GM12878 (cell line): ENCODE measurements around the gene TMEM41A. TPM values are rescaled to one million over a fixed set of nuclear protein-coding genes. Genes with fewer than 3 reads are reported as not detected.

Experiments
- ATAC-seq: fragments of 200-7000 bp; cut with Tn5 transposase; 3 replicates; pipeline ENCODE4 v1.9.1; 2020; ENCODE audit warnings: mild to moderate bottlenecking, moderate library complexity
- BruUV-seq: library from RNA; stranded (reverse); fragments of 400-500 nt; replicated peaks from 2 replicates; lab custom pipeline; 2021; lab: Mats Ljungman, UMichigan
- CTCF ChIA-PET: fragments of 300-600 bp; sonication (Branson Sonifier 250); formaldehyde crosslinking; extraction: SDS; loops from one replicate; lab custom pipeline; 2021; ENCODE audit warnings: inconsistent platforms; lab: Yijun Ruan, JAX
- POLR2A ChIA-PET: fragments of 350-600 bp; formaldehyde crosslinking; extraction: SDS; loops from one replicate; lab custom pipeline; 2021; ENCODE audit warnings: inconsistent platforms; lab: Charles Lee
- RAD21 ChIA-PET: fragments of 300-600 bp; sonication (Branson Sonifier 250); formaldehyde crosslinking; loops from one replicate; lab custom pipeline; 2023; ENCODE audit warnings: antibody characterized with exemption; ENCODE audit not compliant: unreplicated experiment; lab: Charles Lee
- SMC1A ChIA-PET: fragments of 300-600 bp; sonication (Branson Sonifier 250); formaldehyde crosslinking; loops from one replicate; lab custom pipeline; 2023; ENCODE audit not compliant: unreplicated experiment, uncharacterized antibody; lab: Charles Lee
- DNase-seq: peaks from one replicate; pipeline ENCODE4 v3.0.0-alpha.2; 2011; ENCODE audit warnings: low read depth, low spot score
- FAIRE-seq: peaks from 3 replicates; lab custom pipeline; 2011; peaks lifted over from hg19 to GRCh38; lab: Jason Lieb, UNC
- H2AFZ ChIP-seq: 2 replicates; pipeline ENCODE4 v1.6.0; 2011; ENCODE audit warnings: low read depth, low read length, control low read depth; ENCODE audit not compliant: control insufficient read depth
- H3K27ac ChIP-seq: 2 replicates; pipeline ENCODE4 v1.5.1; 2011; ENCODE audit warnings: control low read depth; ENCODE audit not compliant: control insufficient read depth, insufficient read depth
- H3K27me3 ChIP-seq, 2 experiments: replicated peaks in 1 of 2; 2 replicates each; pipeline versions ENCODE4 v1.6.0 to v1.6.1; 2011; ENCODE audit warnings: low read length in 1 of 2; ENCODE audit not compliant: control insufficient read depth in 2 of 2, insufficient read depth in 2 of 2
- H3K36me3 ChIP-seq, 2 experiments: 2 replicates each; pipeline ENCODE4 v1.5.1; 2011; ENCODE audit warnings: low read length in 1 of 2; ENCODE audit not compliant: control insufficient read depth in 2 of 2, insufficient read depth in 2 of 2
- H3K4me1 ChIP-seq: 2 replicates; pipeline ENCODE4 v1.6.1; 2011; ENCODE audit warnings: mild to moderate bottlenecking, low read length, moderate library complexity, mixed read lengths; ENCODE audit not compliant: control insufficient read depth, insufficient read depth
- H3K4me2 ChIP-seq: 2 replicates; pipeline ENCODE4 v1.6.0; 2011; ENCODE audit warnings: control low read depth; ENCODE audit not compliant: control insufficient read depth, insufficient read depth
- H3K4me3 ChIP-seq: fragments of 200-600 bp; sonication (generic); 2 replicates; pipeline ENCODE4 v1.5.1; 2016
- H3K79me2 ChIP-seq: 2 replicates; pipeline ENCODE4 v1.6.0; 2011; ENCODE audit warnings: low read length; ENCODE audit not compliant: control insufficient read depth, insufficient read depth
- H3K9ac ChIP-seq: 2 replicates; pipeline ENCODE4 v1.8.0; 2011; ENCODE audit warnings: low read length, control low read depth, mixed read lengths; ENCODE audit not compliant: control insufficient read depth, insufficient read depth
- H3K9me3 ChIP-seq: replicated peaks from 3 replicates; pipeline ENCODE4 v1.5.1; 2011; ENCODE audit warnings: mild to moderate bottlenecking, low read length; ENCODE audit not compliant: control insufficient read depth, insufficient read depth
- H4K20me1 ChIP-seq: 2 replicates; pipeline ENCODE4 v1.6.0; 2011; ENCODE audit not compliant: control insufficient read depth, insufficient read depth
- ATF2 ChIP-seq: IDR thresholded peaks from 2 replicates; pipeline ENCODE4 v1.6.1; 2012; ENCODE audit warnings: low read length, inconsistent platforms
- ATF7 ChIP-seq: fragments of 450-650 bp; IDR thresholded peaks from 2 replicates; pipeline ENCODE4 v1.6.1; 2016; ENCODE audit warnings: low read depth, mild to moderate bottlenecking
- BCL11A ChIP-seq: IDR thresholded peaks from 2 replicates; pipeline ENCODE4 v1.6.1; 2011; ENCODE audit warnings: low read depth, low read length
- BCLAF1 ChIP-seq: fragments of 450-650 bp; IDR thresholded peaks from 2 replicates; pipeline ENCODE4 v1.6.1; 2017; ENCODE audit warnings: antibody characterized with exemption, mild to moderate bottlenecking, moderate library complexity
- CEBPB ChIP-seq, 2 experiments: fragments of 150-350 bp in 1 of 2; IDR thresholded peaks; 2 replicates each; pipeline ENCODE4 v1.6.1; 2012 to 2014; ENCODE audit warnings: low read depth in 2 of 2, low read length in 2 of 2, borderline replicate concordance in 1 of 2, inconsistent platforms in 1 of 2
- E2F8 ChIP-seq: fragments of 450-650 bp; IDR thresholded peaks from 2 replicates; pipeline ENCODE4 v1.6.1; 2018; ENCODE audit warnings: mild to moderate bottlenecking, low read depth, moderate library complexity; ENCODE audit not compliant: partially characterized antibody
- ESRRA ChIP-seq: IDR thresholded peaks from 2 replicates; pipeline ENCODE4 v1.6.1; 2012; ENCODE audit warnings: mild to moderate bottlenecking, low read length, improper control_type of control experiment
- RELB ChIP-seq: fragments of 450-650 bp; IDR thresholded peaks from 2 replicates; pipeline ENCODE4 v1.6.1; 2017; ENCODE audit warnings: low read depth, mild to moderate bottlenecking, moderate library complexity
- SREBF2 ChIP-seq: IDR thresholded peaks from 2 replicates; pipeline ENCODE4 v1.6.1; 2012; ENCODE audit warnings: mild to moderate bottlenecking, low read length
- TBL1XR1 ChIP-seq: IDR thresholded peaks from 2 replicates; pipeline ENCODE4 v1.6.1; 2012; ENCODE audit warnings: low read depth, low read length, improper control_type of control experiment
- TCF7 ChIP-seq: IDR thresholded peaks from 2 replicates; pipeline ENCODE4 v1.6.1; 2014; ENCODE audit warnings: antibody characterized with exemption, borderline replicate concordance
- USF1 ChIP-seq: IDR thresholded peaks from 2 replicates; pipeline ENCODE4 v1.6.1; 2011; ENCODE audit warnings: borderline replicate concordance, low read depth, mild to moderate bottlenecking, moderate library complexity, mixed read lengths, low read length; ENCODE audit not compliant: insufficient read depth; ENCODE audit errors: extremely low read length
- ZNF622 ChIP-seq: fragments of 450-650 bp; IDR thresholded peaks from 2 replicates; pipeline ENCODE4 v1.6.1; 2017; ENCODE audit warnings: mild to moderate bottlenecking, inconsistent platforms
- ZSCAN29 ChIP-seq: fragments of 450-650 bp; IDR thresholded peaks from 2 replicates; pipeline ENCODE4 v1.6.1; 2017; ENCODE audit warnings: mild to moderate bottlenecking, moderate library complexity
- WGBS: methylation state at CpG from one replicate; pipeline ENCODE4 v1.1.6; 2016; ENCODE audit warnings: low lambda C conversion rate; ENCODE audit not compliant: insufficient replicate concordance, insufficient coverage; ENCODE audit errors: missing lambda C conversion rate; 5-methylcytosine and 5-hydroxymethylcytosine counted together
- in situ Hi-C: fragments of 300-500 bp; cut with MboI; formaldehyde crosslinking; loops from 9 replicates; pipeline ENCODE4 v1.14.3; 2018; ENCODE audit warnings: mixed read lengths
- intact Hi-C: fragments of 100-400 bp; cut with micrococcal nuclease; formaldehyde crosslinking; loops from one replicate; pipeline ENCODE4 v1.14.2; 2022; ENCODE audit not compliant: unreplicated experiment
- polyA plus RNA-seq, 11 experiments: library from polyadenylated mRNA; depleted of rRNA in 4 of 11; unstranded in 6 of 11; stranded (reverse) in 5 of 11; fragments of >200 nt; fragmentation: Nextera tagmentation in 4 of 11; fragmentation: Illumina TruSeq in 1 of 11; extraction: Ambion mirVana in 4 of 11; extraction: Trizol in 1 of 11; gene quantifications; 1 replicate in 1 of 11; 2 replicates in 10 of 11; pipeline versions ENCODE4 v1.2.1 to v1.2.3, GENCODE V29; 2011 to 2016; ENCODE audit warnings: inconsistent platforms in 2 of 11, missing spikeins in 2 of 11, low read depth in 1 of 11
- total RNA-seq, 4 experiments: library from RNA; depleted of rRNA in 3 of 4; stranded (reverse); fragments of >200 nt in 3 of 4; fragmentation: Illumina TruSeq in 1 of 4; extraction: Trizol in 1 of 4; gene quantifications; 2 replicates each; pipeline versions ENCODE4 v1.2.1 to v1.2.3, GENCODE V29; 2013 to 2021

TMEM41A gene
- total and polyA plus RNA-seq, 10 of the 15 experiments (the other 5 are each of a cell fraction or from before 2014, with no cell fraction given), result 13.9 to 33.2 (median 21.8) TPM

GRCh38 chr3:185508335-185508991 lies 9.6 kb upstream of the TMEM41A start:
- ChIA-PET POLR2A (no interaction called here), SMC1A (no interaction called here), CTCF (no interaction called here), RAD21 (no interaction called here)
- intact Hi-C loops, result no loop called here
- Histone ChIP-seq H3K4me2 (no peak overlapping the region), H3K27me3 (no peaks in the 10 kb centered on the region), H3K36me3 (peaks cover 0 to 3% of the 10 kb centered on the region in 2 experiments; a peak in 2 of 4 replicates), H4K20me1 (no peaks in the 10 kb centered on the region), H2AFZ (no peak overlapping the region), H3K4me1 (peaks cover 3% of the 10 kb centered on the region; the same call in 1 of the 2 replicates), H3K4me3 (no peak overlapping the region), H3K27ac (no peak overlapping the region), H3K9me3 (no peaks in the 10 kb centered on the region), H3K79me2 (no peaks in the 10 kb centered on the region), H3K9ac (no peak overlapping the region)
- 76% methylated on average over 19 of the region's 19 CpGs for WGBS
- DNase-seq, result no peak
- no peak for FAIRE-seq
- TSS peak; percentile 70 for BruUV-seq
- in situ Hi-C loops, result no loop called here
- ATAC-seq, result no peak
- TF ChIP-seq BCL11A (no peak), BCLAF1 (no peak), ESRRA (no peak), TCF7 (no peak), TBL1XR1 (no peak), ATF7 (no peak), CEBPB (IDR thresholded peaks at IDR 0.05; ENCODE audit: borderline replicate concordance in 1 of 2, low read depth in 2 of 2, low read length in 2 of 2) (no peak), RELB (no peak), SREBF2 (no peak), ATF2 (no peak), ZSCAN29 (no peak), USF1 (no peak), ZNF622 (no peak), E2F8 (no peak)
